ENCODE measurements around the gene NAA50. TPM values are rescaled to one million over a fixed set of nuclear protein-coding genes. Genes with fewer than 3 reads are reported as not detected.

The NAA50 gene
- total RNA-seq, 1 experiment from 2014 or later, result 208 TPM

DNA sequence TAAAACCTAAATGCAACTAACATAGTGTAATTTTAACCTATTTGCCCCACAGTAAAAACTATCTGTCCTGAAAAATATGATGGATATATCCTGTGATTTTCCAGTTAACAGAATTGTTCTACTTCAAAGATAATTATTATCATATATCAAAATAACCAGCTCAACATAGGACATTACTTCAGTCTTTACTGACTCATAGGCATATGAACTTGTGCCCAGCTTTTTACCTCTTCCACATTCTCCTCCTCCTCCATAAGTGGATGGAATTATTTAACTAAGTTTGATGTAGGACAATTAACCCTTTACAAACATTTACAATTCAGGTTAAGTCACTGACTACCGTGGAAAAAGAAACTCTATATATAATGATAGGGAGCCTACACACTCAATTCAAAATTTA lies 26.8 kb downstream of the NAA50 start:
- in situ Hi-C loops (cut with HindIII; ENCODE audit: low pct_unique_long_range_greater_than_20kb, low sequenced_read_pairs), result no loop called here
- H3K4me3 ChIP-seq (ENCODE audit: low read depth in 2 of 2, low read length in 2 of 2), result no peak overlapping the region
- CTCF ChIA-PET, result no interaction called here

GRCh38 chr3:113717818-113718217 lies 28.2 kb downstream of the NAA50 start:
- ChIA-PET POLR2A (no interaction called here), CTCF (no interaction called here)
- Histone ChIP-seq H3K4me1 (ENCODE audit: control insufficient read depth, insufficient read depth, low read length) (no peaks in the 10 kb centered on the region), H3K36me3 (ENCODE audit: control insufficient read depth, insufficient read depth, low read length) (peaks cover 51% of the 10 kb centered on the region), H3K9me3 (ENCODE audit: control insufficient read depth, insufficient read depth, low read depth, low read length) (no peaks in the 10 kb centered on the region), H3K4me3 (ENCODE audit: low read depth in 2 of 2, low read length in 2 of 2) (no peak overlapping the region), H3K27ac (ENCODE audit: low read length) (no peak overlapping the region), H3K27me3 (ENCODE audit: control insufficient read depth, insufficient read depth, low read length) (no peaks in the 10 kb centered on the region)
- intact Hi-C loops (cut with micrococcal nuclease; ENCODE audit: unreplicated experiment) (no loop called here), in situ Hi-C loops (cut with HindIII; ENCODE audit: low pct_unique_long_range_greater_than_20kb, low sequenced_read_pairs) (no loop called here)
- TF ChIP-seq REST (IDR thresholded peaks at IDR 0.05; ENCODE audit: insufficient read depth in 1 of 2, low read depth in 2 of 2, low read length in 1 of 2) (no peak), TCF7L2 (IDR thresholded peaks at IDR 0.05; ENCODE audit: low read depth, low read length) (no peak), POLR2AphosphoS5 (IDR thresholded peaks at IDR 0.05; ENCODE audit: low read depth, low read length) (no peak), CTCF (IDR thresholded peaks at IDR 0.05) (no peak), SIN3A (IDR thresholded peaks at IDR 0.05; ENCODE audit: borderline replicate concordance, insufficient read depth, low read depth, low read length) (no peak)
- BruUV-seq (replicated peaks), result no TSS peak
- ATAC-seq, result peak; percentile 38; the same call in 1 of the 2 replicates
- DNase-seq (ENCODE audit: low read depth, low spot score), result no peak

More for the DNA sequence above, 26.8 kb downstream of the NAA50 start:
- DNase-seq (ENCODE audit: low read depth, low spot score) (no peak), ATAC-seq (no peak)
- POLR2A ChIA-PET, result no interaction called here
- Histone ChIP-seq H3K9me3 (ENCODE audit: control insufficient read depth, insufficient read depth, low read depth, low read length) (no peaks in the 10 kb centered on the region), H3K36me3 (ENCODE audit: control insufficient read depth, insufficient read depth, low read length) (peaks cover 56% of the 10 kb centered on the region), H3K4me1 (ENCODE audit: control insufficient read depth, insufficient read depth, low read length) (no peaks in the 10 kb centered on the region), H3K27ac (ENCODE audit: low read length) (no peak overlapping the region), H3K27me3 (ENCODE audit: control insufficient read depth, insufficient read depth, low read length) (no peaks in the 10 kb centered on the region)
- intact Hi-C loops (cut with micrococcal nuclease; ENCODE audit: unreplicated experiment), result no loop called here
- BruUV-seq (replicated peaks), result TSS peak; percentile 39
- no peak for TF ChIP-seq POLR2AphosphoS5 (IDR thresholded peaks at IDR 0.05; ENCODE audit: low read depth, low read length)
- no peak for TF ChIP-seq SIN3A (IDR thresholded peaks at IDR 0.05; ENCODE audit: borderline replicate concordance, insufficient read depth, low read depth, low read length)
- no peak for TF ChIP-seq CTCF (IDR thresholded peaks at IDR 0.05)
- no peak for TF ChIP-seq TCF7L2 (IDR thresholded peaks at IDR 0.05; ENCODE audit: low read depth, low read length)
- no peak for TF ChIP-seq REST (IDR thresholded peaks at IDR 0.05; ENCODE audit: insufficient read depth in 1 of 2, low read depth in 2 of 2, low read length in 1 of 2)

All from Panc1 (cell line).